NB4 (cell line): ENCODE data around the gene FLT1.
A peak's percentile ranks its signal among the peaks of the same experiment; 100 is the strongest.

ENCODE experiments used
- DNase-seq: peaks from one replicate; pipeline ENCODE4 v3.0.0; 2010; ENCODE audit warnings: low read depth
- H3K4me3 ChIP-seq: one replicate; pipeline ENCODE4 v1.5.1; 2011; ENCODE audit warnings: mild to moderate bottlenecking, low read depth, low read length, moderate library complexity
- CTCF ChIP-seq: IDR thresholded peaks from one replicate; pipeline ENCODE4 v1.5.1; 2012; ENCODE audit warnings: low read depth, low read length
- MAX ChIP-seq: IDR thresholded peaks from 2 replicates; pipeline ENCODE4 v1.6.1; 2011; ENCODE audit warnings: low read depth, low read length
- MYC ChIP-seq: IDR thresholded peaks from 2 replicates; pipeline ENCODE4 v1.6.1; 2011; ENCODE audit warnings: low read depth, low read length
- POLR2A ChIP-seq: IDR thresholded peaks from 2 replicates; pipeline ENCODE4 v1.6.1; 2011; ENCODE audit warnings: mild to moderate bottlenecking; ENCODE audit not compliant: insufficient read length; ENCODE audit errors: extremely low read depth

Gene FLT1

GRCh38 chr13:28494504-28494777 is 487 bp downstream of the FLT1 start:
- DNase-seq = peak; percentile 31
- H3K4me3 ChIP-seq = peak overlapping the region; percentile 3
- no peak for TF ChIP-seq CTCF

GRCh38 chr13:28493740-28494503 is 1.0 kb downstream of the FLT1 start:
- no peak for TF ChIP-seq CTCF
- TF ChIP-seq POLR2A = no peak
- TF ChIP-seq MAX = no peak
- TF ChIP-seq MYC = no peak
- H3K4me3 ChIP-seq = no peak overlapping the region
- no peak for DNase-seq

- no peak for TF ChIP-seq MYC
- TF ChIP-seq POLR2A = no peak
- no peak for TF ChIP-seq MAX
- no peak for TF ChIP-seq CTCF
- DNase-seq = peak; percentile 46
- no peak overlapping the region for H3K4me3 ChIP-seq
Observed at GRCh38 chr13:28492569-28493367, 2.2 kb downstream of the FLT1 start.

GRCh38 chr13:28490061-28490460 is 4.9 kb downstream of the FLT1 start:
- DNase-seq = no peak
- TF ChIP-seq CTCF = no peak
- no peak for TF ChIP-seq MYC
- no peak for TF ChIP-seq POLR2A
- H3K4me3 ChIP-seq = no peak overlapping the region

GRCh38 chr13:28489524-28489931 is 5.4 kb downstream of the FLT1 start:
- H3K4me3 ChIP-seq = no peak overlapping the region
- TF ChIP-seq MAX = no peak
- no peak for TF ChIP-seq POLR2A
- TF ChIP-seq MYC = no peak
- no peak for TF ChIP-seq CTCF
- peak; percentile 38 for DNase-seq
